Adrenal gland (tissue), 5 donors: Measurements from ENCODE around the gene NPAS1.

Source experiments
- CTCF ChIP-seq, 6 experiments: fragments of 450-650 bp in 4 of 6; fragments of 200-600 bp in 2 of 6; sonication (generic) in 1 of 6; IDR thresholded peaks; 1 replicate in 5 of 6; 2 replicates in 1 of 6; pipeline versions ENCODE4 v1.5.1 to v1.8.0; 2016 to 2021; ENCODE audit warnings: antibody characterized with exemption in 6 of 6, mild to moderate bottlenecking in 2 of 6, moderate library complexity in 1 of 6
- POLR2A ChIP-seq, 2 donors: fragments of 450-650 bp; IDR thresholded peaks; one replicate each; pipeline ENCODE4 v1.6.1; 2017; ENCODE audit warnings: antibody characterized with exemption in 2 of 2, mild to moderate bottlenecking in 2 of 2, moderate library complexity in 1 of 2
- donor health status: DM: no; HTN: no; CAD: no.

GRCh38 chr19:46983097-46983496 is 36.5 kb upstream of the NPAS1 start:
- no peak for TF ChIP-seq CTCF (IDR thresholded peaks at IDR 0.05)
- no peak for TF ChIP-seq POLR2A (IDR thresholded peaks at IDR 0.05)
